Glutamatergic neuron (in vitro differentiated cells): ENCODE data around the gene MYO5C. TPM values are rescaled to one million over a fixed set of nuclear protein-coding genes. Genes with fewer than 3 reads are reported as not detected.

Source experiments
- DNase-seq: peaks from one replicate; pipeline ENCODE4 v3.0.0; 2022
- H3K27ac Mint-ChIP-seq: one replicate; pipeline ENCODE4 v1.8.0; 2020; ENCODE audit warnings: mild to moderate bottlenecking, mixed read lengths, inconsistent platforms; ENCODE audit not compliant: unreplicated experiment
- H3K27me3 Mint-ChIP-seq: one replicate; pipeline ENCODE4 v1.8.0; 2020; ENCODE audit warnings: mild to moderate bottlenecking, moderate library complexity, mixed read lengths, inconsistent platforms; ENCODE audit not compliant: unreplicated experiment
- H3K36me3 Mint-ChIP-seq: one replicate; pipeline ENCODE4 v1.8.0; 2020; ENCODE audit warnings: mild to moderate bottlenecking, mixed read lengths, inconsistent platforms; ENCODE audit not compliant: unreplicated experiment
- H3K4me1 Mint-ChIP-seq: one replicate; pipeline ENCODE4 v1.8.0; 2020; ENCODE audit warnings: mild to moderate bottlenecking, low read depth, mixed read lengths, inconsistent platforms; ENCODE audit not compliant: unreplicated experiment
- H3K4me3 Mint-ChIP-seq: one replicate; pipeline ENCODE4 v1.8.0; 2020; ENCODE audit warnings: mild to moderate bottlenecking, mixed read lengths, inconsistent platforms; ENCODE audit not compliant: unreplicated experiment
- H3K9me3 Mint-ChIP-seq: one replicate; pipeline ENCODE4 v1.8.0; 2020; ENCODE audit warnings: mild to moderate bottlenecking, moderate library complexity, mixed read lengths, inconsistent platforms; ENCODE audit not compliant: unreplicated experiment
- total RNA-seq: library from RNA; stranded (reverse); fragmentation: NEBNext Ultra II Directional; extraction: Animal tissue kit (Norgen Biotek cat#: 25700); gene quantifications from one replicate; pipeline ENCODE4 v1.2.1, GENCODE V29; 2021; ENCODE audit not compliant: unreplicated experiment
- TF ChIP-seq, protein P1 (sequence below): fragments of 200-600 bp; sonication (generic); IDR thresholded peaks from one replicate; pipeline ENCODE4 v1.5.0; 2021; ENCODE audit not compliant: partially characterized antibody, unreplicated experiment

MYO5C gene
- total RNA-seq, 1 donor from 2014 or later, result 0.66 TPM

DNA sequence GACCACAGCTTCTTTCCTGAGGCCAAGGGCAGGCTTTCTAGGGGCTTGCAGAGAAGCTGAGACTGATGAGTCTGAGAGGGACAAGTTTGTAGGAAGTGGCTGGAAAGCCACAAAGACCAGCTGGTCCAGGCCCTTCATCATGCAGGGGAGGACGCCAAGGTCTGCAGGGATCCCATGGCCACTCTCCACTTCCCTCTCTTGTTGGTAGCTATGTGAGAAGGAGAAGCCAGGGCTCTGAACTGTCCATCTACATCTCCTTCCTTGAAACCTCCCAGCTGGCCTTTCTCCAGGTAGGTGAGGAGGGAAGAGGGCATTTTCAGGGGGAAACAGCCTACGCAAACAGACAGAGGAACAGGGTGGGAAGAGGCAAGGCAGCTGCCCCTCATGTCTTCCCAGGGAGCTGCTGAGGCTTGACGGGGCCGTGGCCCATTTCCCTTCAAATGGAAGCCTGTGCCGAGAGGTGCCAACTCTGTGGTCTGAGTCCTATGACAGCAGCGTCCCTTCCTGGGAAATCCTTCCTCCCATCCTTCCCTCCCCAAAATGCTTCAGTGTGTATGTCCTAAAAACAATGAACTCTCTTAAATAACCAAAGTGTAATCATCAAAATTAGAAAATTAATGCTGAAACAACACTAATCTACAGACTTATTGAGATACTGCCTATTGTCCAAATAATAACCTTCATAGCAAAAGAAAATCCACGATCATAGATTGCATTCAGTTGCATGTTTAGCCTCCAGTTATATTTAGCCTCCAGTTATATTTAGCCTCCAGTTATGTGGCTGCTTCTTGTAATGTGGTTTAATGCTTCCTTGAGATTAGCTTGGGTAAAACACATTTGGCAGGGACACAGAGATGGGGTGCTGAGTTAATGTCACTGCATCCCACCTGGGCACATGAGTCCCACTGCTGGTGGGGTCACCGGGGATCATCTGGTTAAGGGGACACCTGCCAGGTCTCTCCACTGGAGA is 140.4 kb downstream of the MYO5C start:
- DNase-seq, result no peak
- Mint-ChIP-seq H3K27ac (no peak overlapping the region), H3K9me3 (peaks cover 3% of the 10 kb centered on the region), H3K4me1 (peaks cover 7% of the 10 kb centered on the region), H3K4me3 (no peak overlapping the region), H3K27me3 (peaks cover 3% of the 10 kb centered on the region), H3K36me3 (no peaks in the 10 kb centered on the region)
- TF ChIP-seq, protein P1, sequence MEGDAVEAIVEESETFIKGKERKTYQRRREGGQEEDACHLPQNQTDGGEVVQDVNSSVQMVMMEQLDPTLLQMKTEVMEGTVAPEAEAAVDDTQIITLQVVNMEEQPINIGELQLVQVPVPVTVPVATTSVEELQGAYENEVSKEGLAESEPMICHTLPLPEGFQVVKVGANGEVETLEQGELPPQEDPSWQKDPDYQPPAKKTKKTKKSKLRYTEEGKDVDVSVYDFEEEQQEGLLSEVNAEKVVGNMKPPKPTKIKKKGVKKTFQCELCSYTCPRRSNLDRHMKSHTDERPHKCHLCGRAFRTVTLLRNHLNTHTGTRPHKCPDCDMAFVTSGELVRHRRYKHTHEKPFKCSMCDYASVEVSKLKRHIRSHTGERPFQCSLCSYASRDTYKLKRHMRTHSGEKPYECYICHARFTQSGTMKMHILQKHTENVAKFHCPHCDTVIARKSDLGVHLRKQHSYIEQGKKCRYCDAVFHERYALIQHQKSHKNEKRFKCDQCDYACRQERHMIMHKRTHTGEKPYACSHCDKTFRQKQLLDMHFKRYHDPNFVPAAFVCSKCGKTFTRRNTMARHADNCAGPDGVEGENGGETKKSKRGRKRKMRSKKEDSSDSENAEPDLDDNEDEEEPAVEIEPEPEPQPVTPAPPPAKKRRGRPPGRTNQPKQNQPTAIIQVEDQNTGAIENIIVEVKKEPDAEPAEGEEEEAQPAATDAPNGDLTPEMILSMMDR, result no peak

DNA sequence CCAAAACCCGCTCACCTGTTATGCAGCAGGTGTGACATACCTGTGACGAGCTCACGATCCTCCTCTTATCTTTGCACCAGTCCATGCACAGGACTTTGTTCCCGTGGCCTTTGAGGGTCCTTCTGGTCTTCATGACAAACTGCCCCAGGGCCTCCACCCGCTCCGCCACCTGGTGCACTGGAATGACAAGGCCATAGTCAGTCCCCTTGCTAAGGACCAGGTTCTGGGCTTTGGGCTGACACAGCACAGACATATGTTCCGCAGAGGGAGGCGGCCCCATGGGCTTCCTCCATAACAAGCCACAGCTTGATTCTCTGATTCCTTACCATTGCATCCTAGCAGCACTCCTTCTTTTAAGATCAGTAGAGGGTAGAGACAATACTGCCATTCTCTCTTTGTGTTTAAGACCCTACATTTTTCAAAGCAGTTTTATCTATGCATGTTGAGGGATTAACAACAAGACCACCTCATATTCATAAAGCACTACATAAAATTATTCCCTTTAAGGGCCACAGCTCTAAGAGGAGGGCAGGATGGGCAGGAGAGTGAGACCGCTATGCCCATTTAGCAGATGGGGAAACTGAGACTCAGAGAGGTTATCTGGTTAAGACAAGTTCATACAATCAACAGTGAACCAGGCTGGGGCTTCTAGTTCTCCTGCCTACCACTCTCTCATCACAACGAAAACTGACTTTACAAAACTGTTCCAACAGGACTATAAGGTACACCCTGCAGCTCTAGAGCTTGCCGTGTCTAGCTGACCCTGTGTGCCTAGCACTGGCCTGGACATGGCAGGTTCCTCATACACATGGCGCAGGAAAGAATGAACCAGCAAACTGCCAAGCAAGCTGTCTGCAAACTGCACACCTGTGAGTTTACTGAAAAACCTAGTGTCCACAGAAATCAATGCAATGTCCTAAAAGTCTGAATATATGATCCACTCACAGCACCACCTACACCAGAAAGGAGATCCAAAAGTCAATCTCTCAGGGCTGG is 141.4 kb downstream of the MYO5C start:
- no peak for DNase-seq
- no peak overlapping the region for H3K27ac Mint-ChIP-seq
- H3K36me3 Mint-ChIP-seq, result no peaks in the 10 kb centered on the region
- TF ChIP-seq, protein P1, result no peak
- no peaks in the 10 kb centered on the region for H3K9me3 Mint-ChIP-seq
- H3K27me3 Mint-ChIP-seq, result peaks cover 5% of the 10 kb centered on the region
- H3K4me1 Mint-ChIP-seq, result peaks cover 7% of the 10 kb centered on the region
- H3K4me3 Mint-ChIP-seq, result no peak overlapping the region

DNA sequence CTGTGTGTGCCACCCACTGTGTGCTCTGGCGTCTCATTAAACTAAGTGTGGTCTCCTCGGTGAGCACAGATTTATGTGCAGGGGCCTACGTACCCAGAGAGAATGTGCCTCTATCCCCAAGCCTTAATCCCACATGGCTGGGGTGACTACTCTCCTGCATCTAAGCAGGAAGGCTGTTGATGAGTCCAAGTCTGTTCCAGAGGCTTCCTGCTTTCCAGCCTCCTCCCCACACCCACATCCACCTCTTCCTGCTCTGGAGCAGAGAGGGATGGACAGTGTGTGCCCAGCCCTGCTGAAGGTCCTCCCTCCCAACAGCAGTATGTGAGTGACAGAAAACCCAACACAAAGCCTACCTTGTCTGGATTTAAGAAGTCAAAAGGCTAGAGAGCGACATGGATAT is 144.3 kb downstream of the MYO5C start:
- H3K27me3 Mint-ChIP-seq, result peaks cover 2% of the 10 kb centered on the region
- H3K4me1 Mint-ChIP-seq, result peaks cover 10% of the 10 kb centered on the region
- H3K4me3 Mint-ChIP-seq, result no peak overlapping the region
- H3K9me3 Mint-ChIP-seq, result no peaks in the 10 kb centered on the region
- no peak for DNase-seq
- TF ChIP-seq, protein P1, result no peak
- no peak overlapping the region for H3K27ac Mint-ChIP-seq
- no peaks in the 10 kb centered on the region for H3K36me3 Mint-ChIP-seq

DNA sequence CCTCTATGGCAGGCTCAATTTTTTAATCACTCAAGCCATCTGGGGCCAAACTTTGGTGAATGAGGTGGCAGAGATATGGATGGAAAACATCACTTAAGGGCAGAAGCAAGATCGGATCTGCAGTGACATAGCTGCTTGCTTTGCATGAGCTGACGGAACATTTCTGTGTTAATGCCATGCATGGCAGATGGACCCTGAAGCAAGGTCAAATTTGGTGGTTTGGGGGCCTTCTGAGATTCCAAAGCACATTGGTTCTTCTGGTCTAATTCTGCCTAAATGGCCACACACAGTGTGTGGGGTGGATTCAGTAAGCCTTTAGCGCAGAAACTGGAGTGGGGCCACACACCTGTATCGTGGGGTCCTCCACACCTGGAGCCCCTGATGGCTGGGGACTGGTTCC is 144.7 kb downstream of the MYO5C start:
- H3K4me3 Mint-ChIP-seq, result no peak overlapping the region
- no peaks in the 10 kb centered on the region for H3K9me3 Mint-ChIP-seq
- no peak for DNase-seq
- TF ChIP-seq, protein P1, result no peak
- no peak overlapping the region for H3K27ac Mint-ChIP-seq
- H3K27me3 Mint-ChIP-seq, result peaks cover 2% of the 10 kb centered on the region
- no peaks in the 10 kb centered on the region for H3K36me3 Mint-ChIP-seq
- H3K4me1 Mint-ChIP-seq, result peaks cover 10% of the 10 kb centered on the region
